Bronchial smooth muscle cell (primary cell): ENCODE data around the gene MAP3K1. TPM values are rescaled to one million over a fixed set of nuclear protein-coding genes. Genes with fewer than 3 reads are reported as not detected.

Experiments
- total RNA-seq: library from RNA; depleted of rRNA; stranded (reverse); fragments of >200 nt; gene quantifications from 2 replicates; pipeline ENCODE4 v1.2.1, GENCODE V29; 2014

Gene MAP3K1
- total RNA-seq: 2.7 and 3.2 TPM in 2 replicates

GRCh38 chr5:56814963-56815657 lies at the start of gene MAP3K1:
Gene MAP3K1 (plus strand): TSS chr5:56815549. CDS start chr5:56815574, 25 bp downstream.

GRCh38 chr5:56909294-56910209 lies 94.2 kb downstream of the MAP3K1 start, which contains the start of gene SETD9:
Gene SETD9 (plus strand): TSS chr5:56909596. CDS start chr5:56909646, 50 bp downstream.

Other genes starting within 250 kb of the MAP3K1 start
- 7.0 and 8.4 TPM in 2 replicates for gene SETD9, start 94.0 kb downstream of the MAP3K1 start, total RNA-seq
- 9.6 and 11.4 TPM in 2 replicates for gene MIER3, start 136.6 kb downstream of the MAP3K1 start, total RNA-seq